ACHN (cell line): Measurements from ENCODE around the gene CACNA1D.

ENCODE experiments used
- DNase-seq: peaks from one replicate; pipeline ENCODE4 v3.0.0-alpha.2; 2015
- in situ Hi-C: cut with HindIII; loops from 2 replicates; pipeline ENCODE4 v1.10.0; 2017; ENCODE audit warnings: low sequenced_read_pairs, low pct_ligation_motif_present, low pct_unique_long_range_greater_than_20kb

The CACNA1D gene

GRCh38 chr3:53518495-53518981 is 24.1 kb downstream of the CACNA1D start:
- in situ Hi-C loops: no loop called here
- DNase-seq: no peak

- no peak for DNase-seq
- in situ Hi-C loops: no loop called here
Measured at GRCh38 chr3:53519065-53519709, 24.8 kb downstream of the CACNA1D start.

DNA sequence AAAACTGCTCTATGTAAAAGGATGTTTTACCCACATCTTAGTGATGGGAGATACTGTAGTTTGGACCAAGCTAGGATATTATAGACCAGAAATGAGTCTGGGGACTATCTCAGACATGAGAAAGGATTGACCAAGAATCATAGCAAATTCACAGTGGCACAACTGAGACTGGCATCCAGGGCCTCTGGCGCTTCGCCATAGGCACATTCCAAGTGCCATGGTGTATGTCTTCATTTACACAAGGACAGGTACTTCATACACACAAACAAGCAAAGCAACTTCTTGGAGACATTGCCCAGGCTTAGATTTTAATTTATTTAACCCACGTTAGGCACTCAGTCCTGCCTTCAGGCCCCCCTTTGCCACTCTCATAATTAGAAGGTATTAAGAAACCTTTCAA is 28.9 kb downstream of the CACNA1D start:
- in situ Hi-C loops: no loop called here
- no peak for DNase-seq

- no peak for DNase-seq
- in situ Hi-C loops: no loop called here
Measured at GRCh38 chr3:53524566-53524965, 30.2 kb downstream of the CACNA1D start.

GRCh38 chr3:53525765-53526703 is 31.6 kb downstream of the CACNA1D start:
- no peak for DNase-seq
- in situ Hi-C loops: no loop called here

GRCh38 chr3:53526704-53527055 is 32.3 kb downstream of the CACNA1D start:
- in situ Hi-C loops: no loop called here
- DNase-seq: no peak

- no peak for DNase-seq
- in situ Hi-C loops: no loop called here
Measured at GRCh38 chr3:53530205-53530604, 35.8 kb downstream of the CACNA1D start.

DNA sequence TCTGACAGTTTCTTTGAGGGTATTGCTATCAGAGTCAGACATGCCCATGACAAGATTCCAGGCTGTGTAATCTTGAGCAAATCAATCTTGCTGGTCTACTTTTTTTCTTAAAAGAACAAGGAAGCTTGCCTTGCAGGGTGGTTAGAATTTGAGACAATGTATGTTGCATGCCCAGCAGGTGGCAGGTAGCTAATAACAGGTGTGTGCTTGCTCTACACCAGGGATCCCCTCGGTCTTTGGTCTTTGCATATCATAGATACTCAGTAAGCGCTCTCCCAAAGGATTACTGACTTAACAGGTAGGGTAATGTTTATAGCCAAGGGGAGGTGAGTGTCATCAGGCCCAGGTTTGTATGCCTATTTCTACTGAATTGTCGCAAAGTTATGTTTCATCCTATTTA is 37.3 kb downstream of the CACNA1D start:
- DNase-seq: no peak
- in situ Hi-C loops: no loop called here

GRCh38 chr3:53533472-53533871 is 39.1 kb downstream of the CACNA1D start:
- no peak for DNase-seq
- in situ Hi-C loops: no loop called here

GRCh38 chr3:53534216-53534615 is 39.8 kb downstream of the CACNA1D start:
- in situ Hi-C loops: no loop called here
- DNase-seq: no peak

- in situ Hi-C loops: no loop called here
- no peak for DNase-seq
Measured at GRCh38 chr3:53534676-53535400, 40.4 kb downstream of the CACNA1D start.

- in situ Hi-C loops: no loop called here
- DNase-seq: no peak
Measured at GRCh38 chr3:53536282-53536681, 41.9 kb downstream of the CACNA1D start.

DNA sequence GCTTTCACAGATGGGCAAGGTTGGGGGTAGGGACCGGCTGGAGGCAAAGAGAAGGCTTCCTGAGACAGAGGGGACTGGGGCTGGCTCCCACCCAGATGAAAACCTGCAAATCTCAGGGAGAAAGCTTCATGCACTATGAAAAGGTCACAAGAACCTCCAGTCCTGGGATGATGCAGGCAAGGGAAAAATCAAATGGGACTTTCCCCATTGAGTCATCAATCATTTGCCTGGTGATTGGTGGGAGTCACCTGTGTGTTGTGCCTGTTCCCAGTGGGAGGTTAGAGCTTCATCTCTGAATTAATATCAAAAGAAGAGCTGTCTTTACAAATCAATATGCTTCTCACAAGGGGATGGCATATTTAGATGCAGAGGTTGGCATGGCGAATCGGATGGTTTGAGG is 49.9 kb downstream of the CACNA1D start:
- no peak for DNase-seq
- in situ Hi-C loops: no loop called here

GRCh38 chr3:53545310-53545995 is 51.0 kb downstream of the CACNA1D start:
- in situ Hi-C loops: no loop called here
- no peak for DNase-seq

DNA sequence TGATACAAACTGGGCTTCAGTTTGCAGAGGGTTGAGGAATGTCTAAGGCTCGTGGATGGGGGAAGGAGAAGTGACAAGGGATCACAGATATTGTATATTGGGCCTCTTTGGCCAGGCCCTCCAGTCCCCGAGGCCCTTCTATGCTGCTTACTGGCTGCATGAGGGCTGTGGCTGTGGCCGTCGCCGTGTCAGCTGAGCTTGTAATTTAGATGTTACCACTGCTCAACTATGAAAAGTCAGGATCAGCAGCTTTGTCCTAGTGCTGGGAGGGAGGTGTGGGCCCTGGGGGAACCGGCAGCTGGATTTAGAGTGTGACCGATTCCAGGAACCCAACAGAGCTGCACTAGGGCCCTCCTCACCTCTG is 51.6 kb downstream of the CACNA1D start:
- DNase-seq: no peak
- in situ Hi-C loops: no loop called here

DNA sequence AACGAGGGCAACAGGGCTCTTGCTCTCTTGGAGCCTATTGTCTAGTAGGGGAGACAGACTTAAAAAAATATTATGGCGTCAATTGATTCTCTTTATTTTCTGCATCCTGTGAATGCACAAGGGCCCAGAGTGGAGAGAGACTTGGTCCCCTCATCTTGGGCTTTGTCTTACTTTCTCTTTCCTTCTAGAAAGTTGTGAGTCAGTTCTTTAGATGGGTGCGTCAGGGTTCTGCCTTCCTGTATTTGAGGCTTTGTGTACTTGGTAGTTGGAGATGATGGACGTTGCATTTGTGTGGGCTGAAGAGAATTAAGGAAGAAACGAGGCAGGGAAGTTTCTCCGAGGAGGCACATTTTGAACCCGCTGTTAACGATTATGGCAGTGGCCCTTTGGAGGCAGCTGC is 52.9 kb downstream of the CACNA1D start:
- in situ Hi-C loops: no loop called here
- no peak for DNase-seq

GRCh38 chr3:53550005-53550620 is 55.7 kb downstream of the CACNA1D start:
- DNase-seq: no peak
- in situ Hi-C loops: no loop called here

- in situ Hi-C loops: no loop called here
- no peak for DNase-seq
Measured at GRCh38 chr3:53551324-53551723, 56.9 kb downstream of the CACNA1D start.
